K562 (cell line): ENCODE results near the gene DMGDH.

ENCODE experiments used
- CREBBP ChIP-seq: IDR thresholded peaks from one replicate; pipeline ENCODE4 v1.6.1; 2012; ENCODE audit warnings: low read depth, mild to moderate bottlenecking, control low read depth, inconsistent platforms, low read length
- GABPB2 ChIP-seq: fragments of 250-450 bp; sonication (Bioruptor Pico); conservative IDR thresholded peaks from 2 replicates; pipeline ENCODE4 v1.5.1; 2021; ENCODE audit warnings: mild to moderate bottlenecking
- KLF10 ChIP-seq: fragments of 250-450 bp; sonication (Bioruptor Pico); IDR thresholded peaks from 2 replicates; pipeline ENCODE4 v1.6.1; 2021; ENCODE audit warnings: matching md5 sums
- PCBP2 ChIP-seq: fragments of 200-400 bp; formaldehyde crosslinking; IDR thresholded peaks from 2 replicates; pipeline ENCODE4 v1.6.1; 2018; ENCODE audit warnings: low read length, low read depth, mild to moderate bottlenecking, moderate library complexity; ENCODE audit not compliant: poor library complexity, severe bottlenecking
- POLR2A ChIP-seq: fragments of 450-650 bp; conservative IDR thresholded peaks from 2 replicates; pipeline ENCODE4 v1.6.1; 2016
- POLR2AphosphoS5 ChIP-seq: IDR thresholded peaks from 2 replicates; pipeline ENCODE4 v1.6.1; 2011; ENCODE audit warnings: mild to moderate bottlenecking, low read depth, low read length, moderate library complexity; ENCODE audit not compliant: control insufficient read depth, insufficient read depth
- RFX5 ChIP-seq: IDR thresholded peaks from 2 replicates; pipeline ENCODE4 v1.6.1; 2011; ENCODE audit warnings: low read depth, mild to moderate bottlenecking, improper control_type of control experiment, low read length
- SAFB2 ChIP-seq: fragments of 200-400 bp; formaldehyde crosslinking; IDR thresholded peaks from 2 replicates; pipeline ENCODE4 v1.6.1; 2018; ENCODE audit warnings: borderline replicate concordance, low read length, low read depth, moderate library complexity; ENCODE audit not compliant: severe bottlenecking
- SRSF3 ChIP-seq: fragments of 200-400 bp; formaldehyde crosslinking; IDR thresholded peaks from 2 replicates; pipeline ENCODE4 v1.6.1; 2016; ENCODE audit warnings: mild to moderate bottlenecking, low read length, moderate library complexity; ENCODE audit not compliant: insufficient read depth
- ZNF24 ChIP-seq: fragments of 450-650 bp; IDR thresholded peaks from 2 replicates; pipeline ENCODE4 v1.6.1; 2016
- TF ChIP-seq, protein P1 (sequence below), 3 experiments: IDR thresholded peaks in 2 of 3; conservative IDR thresholded peaks in 1 of 3; 2 replicates each; pipeline ENCODE4 v1.5.1; 2011 to 2012; ENCODE audit warnings: low read length in 3 of 3, mild to moderate bottlenecking in 3 of 3, control low read depth in 2 of 3, improper control_type of control experiment in 1 of 3, inconsistent platforms in 1 of 3, low read depth in 1 of 3, mixed read lengths in 1 of 3, moderate library complexity in 1 of 3; ENCODE audit not compliant: insufficient read depth in 2 of 3
- TF ChIP-seq, protein P2 (sequence below): IDR thresholded peaks from 3 replicates; pipeline ENCODE4 v1.6.1; 2011; ENCODE audit warnings: borderline replicate concordance, mild to moderate bottlenecking; ENCODE audit not compliant: insufficient read length, insufficient read depth
- TF ChIP-seq, protein P3 (sequence below): sonication (generic); formaldehyde crosslinking; IDR thresholded peaks from 2 replicates; pipeline ENCODE4 v1.8.0; 2022; ENCODE audit warnings: mild to moderate bottlenecking, missing genetic modification reagents
- TF ChIP-seq, protein P4 (sequence below): fragments of 250-450 bp; sonication (Bioruptor Pico); IDR thresholded peaks from 2 replicates; pipeline ENCODE4 v1.8.0; 2022; ENCODE audit warnings: moderate library complexity, mild to moderate bottlenecking, inconsistent platforms

DNA sequence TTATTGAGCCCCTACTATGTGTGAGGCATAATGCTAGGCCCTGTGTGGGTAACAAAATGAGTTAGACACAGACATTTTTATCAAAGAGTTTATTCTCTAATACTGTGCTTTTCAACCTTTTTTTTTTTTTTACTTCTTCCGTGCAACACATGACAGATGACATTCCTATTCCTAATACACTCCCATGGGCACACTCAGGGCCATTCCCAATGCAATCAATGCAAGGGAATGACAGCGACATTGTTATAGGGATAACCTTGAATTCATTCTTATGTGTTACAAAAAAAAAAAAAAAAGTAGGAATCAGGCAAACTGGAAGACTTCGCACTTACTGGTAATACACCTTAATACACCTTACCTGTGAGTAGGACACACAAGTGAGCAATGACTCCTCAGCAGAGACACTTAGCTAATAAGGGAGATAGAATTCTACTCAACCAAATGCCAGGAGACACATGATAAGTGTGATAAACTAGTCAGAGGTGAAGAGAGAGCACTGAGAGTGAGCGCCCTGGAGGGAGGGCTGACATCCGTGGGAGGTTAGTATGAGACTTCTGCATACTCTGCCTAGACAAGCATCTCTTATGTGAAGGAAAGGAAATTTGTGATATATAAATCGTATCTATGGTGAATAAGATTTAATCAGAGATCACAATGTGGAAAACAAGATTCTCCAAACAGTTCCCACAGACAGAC is 63.4 kb downstream of the DMGDH start:
- TF ChIP-seq SRSF3 (no peak), RFX5 (no peak), POLR2AphosphoS5 (no peak), PCBP2 (no peak), CREBBP (no peak), POLR2A (no peak), KLF10 (no peak), SAFB2 (no peak), GABPB2 (no peak), ZNF24 (no peak)
- TF ChIP-seq, protein P1, sequence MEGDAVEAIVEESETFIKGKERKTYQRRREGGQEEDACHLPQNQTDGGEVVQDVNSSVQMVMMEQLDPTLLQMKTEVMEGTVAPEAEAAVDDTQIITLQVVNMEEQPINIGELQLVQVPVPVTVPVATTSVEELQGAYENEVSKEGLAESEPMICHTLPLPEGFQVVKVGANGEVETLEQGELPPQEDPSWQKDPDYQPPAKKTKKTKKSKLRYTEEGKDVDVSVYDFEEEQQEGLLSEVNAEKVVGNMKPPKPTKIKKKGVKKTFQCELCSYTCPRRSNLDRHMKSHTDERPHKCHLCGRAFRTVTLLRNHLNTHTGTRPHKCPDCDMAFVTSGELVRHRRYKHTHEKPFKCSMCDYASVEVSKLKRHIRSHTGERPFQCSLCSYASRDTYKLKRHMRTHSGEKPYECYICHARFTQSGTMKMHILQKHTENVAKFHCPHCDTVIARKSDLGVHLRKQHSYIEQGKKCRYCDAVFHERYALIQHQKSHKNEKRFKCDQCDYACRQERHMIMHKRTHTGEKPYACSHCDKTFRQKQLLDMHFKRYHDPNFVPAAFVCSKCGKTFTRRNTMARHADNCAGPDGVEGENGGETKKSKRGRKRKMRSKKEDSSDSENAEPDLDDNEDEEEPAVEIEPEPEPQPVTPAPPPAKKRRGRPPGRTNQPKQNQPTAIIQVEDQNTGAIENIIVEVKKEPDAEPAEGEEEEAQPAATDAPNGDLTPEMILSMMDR (IDR thresholded peaks at IDR 0.05 in 2 of 3, conservative IDR thresholded peaks at IDR 0.05 in 1 of 3; ENCODE audit: insufficient read depth in 2 of 3, low read depth in 1 of 3, low read length in 3 of 3), result no peak
- TF ChIP-seq, protein P2, sequence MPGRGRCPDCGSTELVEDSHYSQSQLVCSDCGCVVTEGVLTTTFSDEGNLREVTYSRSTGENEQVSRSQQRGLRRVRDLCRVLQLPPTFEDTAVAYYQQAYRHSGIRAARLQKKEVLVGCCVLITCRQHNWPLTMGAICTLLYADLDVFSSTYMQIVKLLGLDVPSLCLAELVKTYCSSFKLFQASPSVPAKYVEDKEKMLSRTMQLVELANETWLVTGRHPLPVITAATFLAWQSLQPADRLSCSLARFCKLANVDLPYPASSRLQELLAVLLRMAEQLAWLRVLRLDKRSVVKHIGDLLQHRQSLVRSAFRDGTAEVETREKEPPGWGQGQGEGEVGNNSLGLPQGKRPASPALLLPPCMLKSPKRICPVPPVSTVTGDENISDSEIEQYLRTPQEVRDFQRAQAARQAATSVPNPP, result no peak
- TF ChIP-seq, protein P3, sequence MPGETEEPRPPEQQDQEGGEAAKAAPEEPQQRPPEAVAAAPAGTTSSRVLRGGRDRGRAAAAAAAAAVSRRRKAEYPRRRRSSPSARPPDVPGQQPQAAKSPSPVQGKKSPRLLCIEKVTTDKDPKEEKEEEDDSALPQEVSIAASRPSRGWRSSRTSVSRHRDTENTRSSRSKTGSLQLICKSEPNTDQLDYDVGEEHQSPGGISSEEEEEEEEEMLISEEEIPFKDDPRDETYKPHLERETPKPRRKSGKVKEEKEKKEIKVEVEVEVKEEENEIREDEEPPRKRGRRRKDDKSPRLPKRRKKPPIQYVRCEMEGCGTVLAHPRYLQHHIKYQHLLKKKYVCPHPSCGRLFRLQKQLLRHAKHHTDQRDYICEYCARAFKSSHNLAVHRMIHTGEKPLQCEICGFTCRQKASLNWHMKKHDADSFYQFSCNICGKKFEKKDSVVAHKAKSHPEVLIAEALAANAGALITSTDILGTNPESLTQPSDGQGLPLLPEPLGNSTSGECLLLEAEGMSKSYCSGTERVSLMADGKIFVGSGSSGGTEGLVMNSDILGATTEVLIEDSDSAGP (CRISPR knock-in tag), result no peak
- TF ChIP-seq, protein P4, sequence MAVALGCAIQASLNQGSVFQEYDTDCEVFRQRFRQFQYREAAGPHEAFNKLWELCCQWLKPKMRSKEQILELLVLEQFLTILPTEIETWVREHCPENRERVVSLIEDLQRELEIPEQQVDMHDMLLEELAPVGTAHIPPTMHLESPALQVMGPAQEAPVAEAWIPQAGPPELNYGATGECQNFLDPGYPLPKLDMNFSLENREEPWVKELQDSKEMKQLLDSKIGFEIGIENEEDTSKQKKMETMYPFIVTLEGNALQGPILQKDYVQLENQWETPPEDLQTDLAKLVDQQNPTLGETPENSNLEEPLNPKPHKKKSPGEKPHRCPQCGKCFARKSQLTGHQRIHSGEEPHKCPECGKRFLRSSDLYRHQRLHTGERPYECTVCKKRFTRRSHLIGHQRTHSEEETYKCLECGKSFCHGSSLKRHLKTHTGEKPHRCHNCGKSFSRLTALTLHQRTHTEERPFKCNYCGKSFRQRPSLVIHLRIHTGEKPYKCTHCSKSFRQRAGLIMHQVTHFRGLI (CRISPR knock-in tag), result no peak
